Upper lobe of left lung (tissue), 6 donors: ENCODE results near the gene RDH12. TPM values are rescaled to one million over a fixed set of nuclear protein-coding genes. Genes with fewer than 3 reads are reported as not detected.
"Not testable (repeated sequence)": the region's sequence is repeated elsewhere in the genome, so short reads cannot be mapped to it uniquely, and the experiment has no call there.

ENCODE experiments used
- ATAC-seq, 2 donors: fragments of 200-7000 bp; cut with Tn5 transposase; one replicate each; pipeline ENCODE4 v1.9.1; 2022; ENCODE audit warnings: mild to moderate bottlenecking in 2 of 2, moderate library complexity in 2 of 2; ENCODE audit not compliant: low FRiP score in 2 of 2
- DNase-seq, 2 donors: peaks; one replicate each; pipeline ENCODE4 v3.0.0-alpha.2; 2019 to 2020
- H3K27ac ChIP-seq, 4 donors: fragments of 200-600 bp; sonication (generic); one replicate each; pipeline ENCODE4 v1.5.1; 2016 to 2019
- H3K27me3 ChIP-seq, 4 donors: fragments of 200-600 bp; sonication (generic); one replicate each; pipeline ENCODE4 v1.5.1; 2017 to 2019
- H3K36me3 ChIP-seq, 4 donors: fragments of 200-600 bp; sonication (generic); one replicate each; pipeline ENCODE4 v1.5.1; 2016 to 2019
- H3K4me1 ChIP-seq, 4 donors: fragments of 200-600 bp; sonication (generic); one replicate each; pipeline ENCODE4 v1.5.1; 2018 to 2019
- H3K4me3 ChIP-seq, 4 donors: fragments of 200-600 bp; sonication (generic); one replicate each; pipeline ENCODE4 v1.5.1; 2017 to 2019; ENCODE audit warnings: mild to moderate bottlenecking in 2 of 4, moderate library complexity in 1 of 4
- H3K9me3 ChIP-seq, 4 donors: fragments of 200-600 bp; sonication (generic); one replicate each; pipeline ENCODE4 v1.5.1; 2018 to 2019
- CTCF ChIP-seq, 6 experiments: fragments of 450-650 bp in 4 of 6; fragments of 200-600 bp in 2 of 6; sonication (generic) in 2 of 6; IDR thresholded peaks; one replicate each; pipeline ENCODE4 v1.5.1; 2016 to 2019; ENCODE audit warnings: antibody characterized with exemption in 6 of 6
- EP300 ChIP-seq, 4 donors: sonication (generic); formaldehyde crosslinking; IDR thresholded peaks; one replicate each; pipeline ENCODE4 v1.5.1; 2017; ENCODE audit warnings: antibody characterized with exemption in 4 of 4, control low read depth in 2 of 4
- POLR2A ChIP-seq, 4 donors: fragments of 450-650 bp; IDR thresholded peaks; one replicate each; pipeline ENCODE4 v1.5.1; 2016 to 2017; ENCODE audit warnings: antibody characterized with exemption in 4 of 4, mild to moderate bottlenecking in 2 of 4
- POLR2AphosphoS5 ChIP-seq, 2 donors: sonication (generic); formaldehyde crosslinking; IDR thresholded peaks; one replicate each; pipeline ENCODE4 v1.5.1; 2017; ENCODE audit warnings: antibody characterized with exemption in 2 of 2
- WGBS, 2 donors: methylation state at CpG; one replicate each; pipeline ENCODE4 v1.1.5; 2017 to 2018; 5-methylcytosine and 5-hydroxymethylcytosine counted together
- total RNA-seq, 6 donors: library from RNA; depleted of rRNA in 4 of 6; stranded (reverse); fragments of >200 nt in 4 of 6; gene quantifications; one replicate each; pipeline versions ENCODE4 v1.1.0 to v1.2.1, GENCODE V29; 2016 to 2021
- donor health status: DM: no; HTN: no; CAD: no; lungs with moderate emphysema.
- donor health status: DM: no; HTN: yes; CAD: no; lungs with severe emphysema.

The RDH12 gene
- total RNA-seq, 6 donors from 2014 or later: 0.17 to 0.40 (median 0.39) TPM; not detected in 3

- Histone ChIP-seq H3K4me1 (no peaks in the 10 kb centered on the region), H3K9me3 (peaks cover 0 to 4% (median 0%) of the 10 kb centered on the region in 4 donors), H3K27ac (no peak overlapping the region), H3K4me3 (no peak overlapping the region), H3K27me3 (no peaks in the 10 kb centered on the region), H3K36me3 (no peaks in the 10 kb centered on the region)
- no peak for TF ChIP-seq POLR2A (IDR thresholded peaks at IDR 0.05)
- TF ChIP-seq CTCF (IDR thresholded peaks at IDR 0.05): no peak
- TF ChIP-seq POLR2AphosphoS5 (IDR thresholded peaks at IDR 0.05): no peak
- ATAC-seq (no peak), DNase-seq (no peak)
- WGBS, 2 donors: 81 to 90% methylated on average over 2 of the region's 2 CpGs
Measured at GRCh38 chr14:67710209-67710608, 8.5 kb downstream of the RDH12 start.

GRCh38 chr14:67717048-67717447, 15.4 kb downstream of the RDH12 start:
- DNase-seq: no peak
- no peak for TF ChIP-seq POLR2A (IDR thresholded peaks at IDR 0.05)
- no peak for TF ChIP-seq POLR2AphosphoS5 (IDR thresholded peaks at IDR 0.05)
- no peak for TF ChIP-seq EP300 (IDR thresholded peaks at IDR 0.05)
- no peak for TF ChIP-seq CTCF (IDR thresholded peaks at IDR 0.05)
- H3K4me3 ChIP-seq: no peak overlapping the region
- H3K9me3 ChIP-seq: no peaks in the 10 kb centered on the region
- no peaks in the 10 kb centered on the region for H3K27me3 ChIP-seq
- no peak for ATAC-seq
- WGBS, 2 donors: 90 to 94% methylated on average over 1 of the region's 1 CpG
- H3K27ac ChIP-seq: no peak overlapping the region
- H3K4me1 ChIP-seq: no peaks in the 10 kb centered on the region
- H3K36me3 ChIP-seq: no peaks in the 10 kb centered on the region

- Histone ChIP-seq H3K27me3 (no peaks in the 10 kb centered on the region), H3K36me3 (no peaks in the 10 kb centered on the region), H3K4me3 (no peak overlapping the region), H3K9me3 (no peaks in the 10 kb centered on the region), H3K4me1 (peaks cover 0 to 3% (median 1%) of the 10 kb centered on the region in 4 donors), H3K27ac (no peak overlapping the region)
- ATAC-seq: no peak
- no peak for DNase-seq
- 75 to 82% methylated on average over 2 of the region's 2 CpGs for WGBS, 2 donors
- TF ChIP-seq CTCF (IDR thresholded peaks at IDR 0.05) (no peak), POLR2AphosphoS5 (IDR thresholded peaks at IDR 0.05) (no peak), EP300 (IDR thresholded peaks at IDR 0.05) (no peak), POLR2A (IDR thresholded peaks at IDR 0.05) (no peak)
Measured at GRCh38 chr14:67718265-67718664, 16.6 kb downstream of the RDH12 start.

- H3K9me3 ChIP-seq, H3K4me1 ChIP-seq, H3K4me3 ChIP-seq, H3K27me3 ChIP-seq, H3K27ac ChIP-seq, DNase-seq, H3K36me3 ChIP-seq, ATAC-seq: not testable (repeated sequence)
- 90 to 91% methylated on average over 3 of the region's 3 CpGs for WGBS, 2 donors
Measured at GRCh38 chr14:67719385-67719784, 17.7 kb downstream of the RDH12 start.

GRCh38 chr14:67719866-67720265, 18.2 kb downstream of the RDH12 start:
- H3K27ac ChIP-seq: no peak overlapping the region
- DNase-seq (no peak), ATAC-seq (no peak)
- H3K4me1 ChIP-seq: peaks cover 0 to 3% (median 1%) of the 10 kb centered on the region in 4 donors
- H3K4me3 ChIP-seq: no peak overlapping the region
- 38 to 42% methylated on average over 2 of the region's 2 CpGs for WGBS, 2 donors
- no peak for TF ChIP-seq POLR2A (IDR thresholded peaks at IDR 0.05)
- TF ChIP-seq POLR2AphosphoS5 (IDR thresholded peaks at IDR 0.05): no peak
- no peak for TF ChIP-seq CTCF (IDR thresholded peaks at IDR 0.05)
- TF ChIP-seq EP300 (IDR thresholded peaks at IDR 0.05): no peak
- no peaks in the 10 kb centered on the region for H3K36me3 ChIP-seq
- H3K27me3 ChIP-seq: no peaks in the 10 kb centered on the region
- H3K9me3 ChIP-seq: no peaks in the 10 kb centered on the region
